Measurements from ENCODE around the gene ADAMTS6. TPM values are rescaled to one million over a fixed set of nuclear protein-coding genes. Genes with fewer than 3 reads are reported as not detected.
"Not testable (repeated sequence)": the region's sequence is repeated elsewhere in the genome, so short reads cannot be mapped to it uniquely, and the experiment has no call there.

The ADAMTS6 gene
- total RNA-seq, 6 donors from 2014 or later, result 2.2 to 19.4 (median 6.5) TPM

GRCh38 chr5:65391591-65391990 is 90.1 kb downstream of the ADAMTS6 start:
- H3K27me3 ChIP-seq, result no peaks in the 10 kb centered on the region
- H3K4me1 ChIP-seq, result no peaks in the 10 kb centered on the region
- no peak for ATAC-seq (ENCODE audit: low FRiP score in 2 of 2)
- WGBS, 2 donors, result 85 to 98% methylated on average over 4 of the region's 4 CpGs
- DNase-seq, result no peak
- TF ChIP-seq EP300 (IDR thresholded peaks at IDR 0.05), result no peak
- TF ChIP-seq POLR2AphosphoS5 (IDR thresholded peaks at IDR 0.05), result no peak
- TF ChIP-seq POLR2A (IDR thresholded peaks at IDR 0.05), result no peak
- TF ChIP-seq CTCF (IDR thresholded peaks at IDR 0.05), result no peak
- no peak overlapping the region for H3K4me3 ChIP-seq
- no peak overlapping the region for H3K27ac ChIP-seq
- H3K9me3 ChIP-seq, result no peaks in the 10 kb centered on the region
- no peaks in the 10 kb centered on the region for H3K36me3 ChIP-seq

GRCh38 chr5:65390208-65390607 is 91.5 kb downstream of the ADAMTS6 start:
- TF ChIP-seq CTCF (IDR thresholded peaks at IDR 0.05) (no peak), POLR2A (IDR thresholded peaks at IDR 0.05) (no peak), EP300 (IDR thresholded peaks at IDR 0.05) (no peak), POLR2AphosphoS5 (IDR thresholded peaks at IDR 0.05) (no peak)
- Histone ChIP-seq H3K9me3 (no peaks in the 10 kb centered on the region), H3K27ac (no peak overlapping the region), H3K4me3 (no peak overlapping the region), H3K36me3 (no peaks in the 10 kb centered on the region), H3K27me3 (no peaks in the 10 kb centered on the region), H3K4me1 (no peaks in the 10 kb centered on the region)
- WGBS, 2 donors, result 83 to 88% methylated on average over 3 of the region's 3 CpGs
- ATAC-seq (ENCODE audit: low FRiP score in 2 of 2) (no peak), DNase-seq (no peak)

- Histone ChIP-seq H3K36me3 (no peaks in the 10 kb centered on the region), H3K4me3 (no peak overlapping the region), H3K27ac (no peak overlapping the region), H3K4me1 (no peaks in the 10 kb centered on the region), H3K9me3 (no peaks in the 10 kb centered on the region), H3K27me3 (no peaks in the 10 kb centered on the region)
- DNase-seq, result no peak
- ATAC-seq (ENCODE audit: low FRiP score in 2 of 2), result no peak
- 87 to 93% methylated on average over 5 to 7 of the region's 7 CpGs for WGBS, 2 donors
- TF ChIP-seq EP300 (IDR thresholded peaks at IDR 0.05) (no peak), POLR2A (IDR thresholded peaks at IDR 0.05) (no peak), POLR2AphosphoS5 (IDR thresholded peaks at IDR 0.05) (no peak), CTCF (IDR thresholded peaks at IDR 0.05) (no peak)
Observed at GRCh38 chr5:65383859-65384258, 97.9 kb downstream of the ADAMTS6 start.

GRCh38 chr5:65382582-65382981 is 99.1 kb downstream of the ADAMTS6 start:
- no peaks in the 10 kb centered on the region for H3K4me1 ChIP-seq
- WGBS, 2 donors, result 90 to 100% methylated on average over 1 of the region's 1 CpG

GRCh38 chr5:65370505-65370904 is 111.2 kb downstream of the ADAMTS6 start:
- ATAC-seq (ENCODE audit: low FRiP score in 2 of 2); H3K36me3 ChIP-seq; H3K4me3 ChIP-seq; H3K4me1 ChIP-seq; H3K27ac ChIP-seq; H3K9me3 ChIP-seq; H3K27me3 ChIP-seq: not testable (repeated sequence)
- DNase-seq, result peak in 1 of 2 donors; percentile 49
- 93 to 97% methylated on average over 14 to 15 of the region's 15 CpGs for WGBS, 2 donors

More at GRCh38 chr5:65382582-65382981, 99.1 kb downstream of the ADAMTS6 start:
- Histone ChIP-seq H3K9me3 (no peaks in the 10 kb centered on the region), H3K36me3 (no peaks in the 10 kb centered on the region), H3K4me3 (no peak overlapping the region), H3K27me3 (no peaks in the 10 kb centered on the region), H3K27ac (no peak overlapping the region)
- DNase-seq (no peak), ATAC-seq (ENCODE audit: low FRiP score in 2 of 2) (no peak)
- TF ChIP-seq POLR2A (IDR thresholded peaks at IDR 0.05) (no peak), EP300 (IDR thresholded peaks at IDR 0.05) (no peak), CTCF (IDR thresholded peaks at IDR 0.05) (no peak), POLR2AphosphoS5 (IDR thresholded peaks at IDR 0.05) (no peak)

Measured in upper lobe of left lung (tissue), 6 donors.